ENCODE measurements around the gene ISG15.
A peak's percentile ranks its signal among the peaks of the same experiment; 100 is the strongest.

Gene ISG15

DNA sequence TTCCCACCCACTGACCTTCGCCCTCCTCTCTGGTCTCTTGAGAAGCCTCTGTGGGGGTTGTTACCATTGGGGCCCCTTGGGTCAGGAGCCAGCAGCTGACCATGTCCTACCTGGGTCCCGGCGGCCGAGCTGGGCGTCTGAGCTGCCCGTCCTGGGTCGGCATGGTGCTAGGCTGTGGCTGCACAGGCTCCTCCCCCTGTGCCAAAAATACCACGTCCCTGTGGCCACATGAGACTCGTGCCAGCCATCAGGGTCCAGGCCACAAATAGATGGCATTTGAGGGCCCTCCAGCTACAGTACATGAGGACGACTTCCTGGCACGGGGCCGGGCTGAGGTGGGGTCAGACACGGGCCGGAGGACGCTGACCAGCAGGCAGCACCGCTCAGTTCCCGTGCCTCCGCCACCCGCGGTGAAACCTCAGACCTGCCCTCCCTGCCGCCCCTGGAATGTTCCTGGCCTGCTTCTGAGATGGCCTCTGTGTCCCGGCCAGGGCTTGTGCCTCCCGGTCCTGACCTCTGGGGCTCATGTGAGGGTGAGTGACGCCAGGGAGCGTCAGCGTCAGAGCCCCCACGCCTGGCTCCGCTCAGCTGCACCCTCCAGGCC, 31.2 kb upstream of the ISG15 start, which contains the start of gene PERM1:
PERM1 (minus strand) TSS at position 139 of the 604 bp plus-strand sequence. CDS start 1,064 bp downstream, outside the sequence.
- no peak within 1 kb of the TSS for H2AFZ ChIP-seq (ENCODE audit: low read length)
- TF ChIP-seq EZH2phosphoT487 (IDR thresholded peaks at IDR 0.05; ENCODE audit: borderline replicate concordance) = no peak
- TF ChIP-seq, protein P1, sequence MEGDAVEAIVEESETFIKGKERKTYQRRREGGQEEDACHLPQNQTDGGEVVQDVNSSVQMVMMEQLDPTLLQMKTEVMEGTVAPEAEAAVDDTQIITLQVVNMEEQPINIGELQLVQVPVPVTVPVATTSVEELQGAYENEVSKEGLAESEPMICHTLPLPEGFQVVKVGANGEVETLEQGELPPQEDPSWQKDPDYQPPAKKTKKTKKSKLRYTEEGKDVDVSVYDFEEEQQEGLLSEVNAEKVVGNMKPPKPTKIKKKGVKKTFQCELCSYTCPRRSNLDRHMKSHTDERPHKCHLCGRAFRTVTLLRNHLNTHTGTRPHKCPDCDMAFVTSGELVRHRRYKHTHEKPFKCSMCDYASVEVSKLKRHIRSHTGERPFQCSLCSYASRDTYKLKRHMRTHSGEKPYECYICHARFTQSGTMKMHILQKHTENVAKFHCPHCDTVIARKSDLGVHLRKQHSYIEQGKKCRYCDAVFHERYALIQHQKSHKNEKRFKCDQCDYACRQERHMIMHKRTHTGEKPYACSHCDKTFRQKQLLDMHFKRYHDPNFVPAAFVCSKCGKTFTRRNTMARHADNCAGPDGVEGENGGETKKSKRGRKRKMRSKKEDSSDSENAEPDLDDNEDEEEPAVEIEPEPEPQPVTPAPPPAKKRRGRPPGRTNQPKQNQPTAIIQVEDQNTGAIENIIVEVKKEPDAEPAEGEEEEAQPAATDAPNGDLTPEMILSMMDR (conservative IDR thresholded peaks at IDR 0.05; ENCODE audit: low read length) = no peak
- H3K9ac ChIP-seq (ENCODE audit: low read depth, low read length, poor library complexity, severe bottlenecking) = no peak within 1 kb of the TSS
- H3K27me3 ChIP-seq (ENCODE audit: insufficient read depth, low read length, poor library complexity, severe bottlenecking) = no peaks in the 10 kb centered on the region
- H4K20me1 ChIP-seq (ENCODE audit: insufficient read depth, low read length, poor library complexity, severe bottlenecking) = no peaks in the 10 kb centered on the region
- no peak within 1 kb of the TSS for H3K4me2 ChIP-seq (ENCODE audit: low read depth, low read length, poor library complexity, severe bottlenecking)
- H3K9me3 ChIP-seq (ENCODE audit: insufficient read depth, low read depth, low read length) = no peaks in the 10 kb centered on the region
- H3K4me1 ChIP-seq (ENCODE audit: insufficient read depth, low read length, poor library complexity, severe bottlenecking) = no peaks in the 10 kb centered on the region
- no peaks in the 10 kb centered on the region for H3K9me2 ChIP-seq (replicated peaks; ENCODE audit: low read depth, low read length)
- H3F3A ChIP-seq (ENCODE audit: low read depth) = no peaks in the 10 kb centered on the region
- no peaks in the 10 kb centered on the region for H3K36me3 ChIP-seq (ENCODE audit: insufficient read depth, low read length)
- no peak within 1 kb of the TSS for H3K4me3 ChIP-seq (ENCODE audit: low read length, poor library complexity, severe bottlenecking)
- H3K79me2 ChIP-seq (ENCODE audit: insufficient read depth, low read length) = no peaks in the 10 kb centered on the region

DNA sequence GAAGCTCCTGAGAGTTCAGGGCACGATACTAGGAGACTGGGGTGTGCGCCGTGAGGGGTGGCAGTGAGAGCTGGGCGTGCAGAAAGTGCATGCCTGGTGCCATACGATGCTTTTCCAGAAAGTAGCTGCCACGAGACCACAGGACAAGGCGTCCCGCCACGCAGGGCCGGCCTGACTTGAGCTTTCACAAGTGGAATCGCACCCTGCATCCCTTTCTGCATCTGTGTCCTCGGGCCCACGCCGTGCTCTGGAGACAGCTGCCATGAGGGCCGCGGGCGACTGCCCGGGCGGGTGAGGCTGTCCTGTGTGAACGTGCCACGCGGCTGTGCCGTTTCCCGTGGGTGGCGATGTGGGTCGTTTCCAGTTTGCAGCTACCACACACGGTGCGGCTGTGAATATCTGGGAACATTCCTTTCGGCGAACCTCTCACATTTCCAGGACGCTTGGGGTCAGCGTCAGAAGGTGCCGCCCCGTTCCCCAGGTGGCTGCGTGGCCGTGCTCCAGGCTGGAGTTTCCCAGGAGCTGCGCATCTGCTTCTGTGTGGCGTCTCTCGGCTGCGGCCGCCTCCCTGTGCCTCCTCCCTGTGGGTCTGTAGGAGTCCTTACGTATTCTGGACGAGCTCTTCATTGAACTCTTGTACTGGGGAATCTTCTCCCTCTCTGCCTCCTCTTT, 30.4 kb upstream of the ISG15 start:
- H3K4me3 ChIP-seq (ENCODE audit: low read length, poor library complexity, severe bottlenecking) = no peak overlapping the region
- no peaks in the 10 kb centered on the region for H3K9me3 ChIP-seq (ENCODE audit: insufficient read depth, low read depth, low read length)
- no peaks in the 10 kb centered on the region for H3K4me1 ChIP-seq (ENCODE audit: insufficient read depth, low read length, poor library complexity, severe bottlenecking)
- no peak overlapping the region for H3K4me2 ChIP-seq (ENCODE audit: low read depth, low read length, poor library complexity, severe bottlenecking)
- no peaks in the 10 kb centered on the region for H3K36me3 ChIP-seq (ENCODE audit: insufficient read depth, low read length)
- H4K20me1 ChIP-seq (ENCODE audit: insufficient read depth, low read length, poor library complexity, severe bottlenecking) = no peaks in the 10 kb centered on the region
- no peaks in the 10 kb centered on the region for H3K79me2 ChIP-seq (ENCODE audit: insufficient read depth, low read length)
- no peaks in the 10 kb centered on the region for H3K27me3 ChIP-seq (ENCODE audit: insufficient read depth, low read length, poor library complexity, severe bottlenecking)
- TF ChIP-seq EZH2phosphoT487 (IDR thresholded peaks at IDR 0.05; ENCODE audit: borderline replicate concordance) = no peak
- TF ChIP-seq, protein P1 (conservative IDR thresholded peaks at IDR 0.05; ENCODE audit: low read length) = no peak
- no peak overlapping the region for H2AFZ ChIP-seq (ENCODE audit: low read length)
- H3F3A ChIP-seq (ENCODE audit: low read depth) = no peaks in the 10 kb centered on the region
- no peaks in the 10 kb centered on the region for H3K9me2 ChIP-seq (replicated peaks; ENCODE audit: low read depth, low read length)
- H3K9ac ChIP-seq (ENCODE audit: low read depth, low read length, poor library complexity, severe bottlenecking) = no peak overlapping the region

DNA sequence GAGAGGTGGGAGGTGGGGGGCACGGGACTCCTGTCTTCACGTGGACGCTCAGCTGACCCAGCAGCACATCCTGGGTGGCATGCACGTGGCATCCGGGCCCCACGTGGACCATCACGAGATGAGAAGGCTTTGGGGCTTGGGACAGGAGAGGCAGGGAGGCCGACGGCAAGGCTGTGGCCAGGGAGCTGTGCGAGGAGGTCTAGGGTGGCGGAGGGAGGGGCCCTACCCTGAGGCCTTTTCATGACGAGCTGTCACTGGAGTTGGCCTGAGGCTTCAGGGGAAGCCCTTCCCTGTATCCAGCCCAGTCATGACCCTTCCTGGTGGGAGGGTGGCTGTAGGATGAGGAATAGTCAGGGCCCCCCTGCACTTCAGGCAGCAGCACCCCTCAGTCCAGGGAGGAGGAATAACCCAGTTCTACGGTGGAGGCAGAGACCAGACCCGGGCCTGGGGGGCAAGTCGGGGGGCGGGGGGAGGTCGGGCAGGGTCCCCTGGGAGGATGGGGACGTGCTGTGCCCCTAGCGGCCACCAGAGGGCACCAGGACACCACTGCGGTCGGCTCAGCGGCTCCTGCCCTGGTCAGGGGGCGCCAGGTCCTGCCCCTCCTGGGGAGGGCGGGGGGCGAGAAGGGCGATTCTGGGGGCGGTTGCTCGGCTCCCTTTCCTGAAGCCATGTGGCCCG, 29.4 kb upstream of the ISG15 start:
- no peak overlapping the region for H2AFZ ChIP-seq (ENCODE audit: low read length)
- no peak overlapping the region for H3K4me2 ChIP-seq (ENCODE audit: low read depth, low read length, poor library complexity, severe bottlenecking)
- H3K79me2 ChIP-seq (ENCODE audit: insufficient read depth, low read length) = no peaks in the 10 kb centered on the region
- no peak overlapping the region for H3K9ac ChIP-seq (ENCODE audit: low read depth, low read length, poor library complexity, severe bottlenecking)
- H3F3A ChIP-seq (ENCODE audit: low read depth) = no peaks in the 10 kb centered on the region
- H3K27me3 ChIP-seq (ENCODE audit: insufficient read depth, low read length, poor library complexity, severe bottlenecking) = no peaks in the 10 kb centered on the region
- no peaks in the 10 kb centered on the region for H3K9me2 ChIP-seq (replicated peaks; ENCODE audit: low read depth, low read length)
- no peaks in the 10 kb centered on the region for H3K36me3 ChIP-seq (ENCODE audit: insufficient read depth, low read length)
- TF ChIP-seq, protein P1 (conservative IDR thresholded peaks at IDR 0.05; ENCODE audit: low read length) = peak; percentile 77
- TF ChIP-seq EZH2phosphoT487 (IDR thresholded peaks at IDR 0.05; ENCODE audit: borderline replicate concordance) = no peak
- no peaks in the 10 kb centered on the region for H3K4me1 ChIP-seq (ENCODE audit: insufficient read depth, low read length, poor library complexity, severe bottlenecking)
- H4K20me1 ChIP-seq (ENCODE audit: insufficient read depth, low read length, poor library complexity, severe bottlenecking) = no peaks in the 10 kb centered on the region
- H3K4me3 ChIP-seq (ENCODE audit: low read length, poor library complexity, severe bottlenecking) = no peak overlapping the region
- H3K9me3 ChIP-seq (ENCODE audit: insufficient read depth, low read depth, low read length) = no peaks in the 10 kb centered on the region

Measured in Loucy (cell line).